PFSK-1 (cell line): Measurements from ENCODE around the gene NOTCH4.

ENCODE experiments used
- FOXP2 ChIP-seq: optimal IDR thresholded peaks from 2 replicates; pipeline ENCODE3; 2011; ENCODE audit warnings: borderline replicate concordance, control low read depth, inconsistent platforms; ENCODE audit not compliant: insufficient read depth; ENCODE audit errors: extremely low read length, extremely low read depth
- POLR2AphosphoS5 ChIP-seq: IDR thresholded peaks from 2 replicates; pipeline ENCODE4 v1.6.1; 2012; ENCODE audit warnings: low read depth, mild to moderate bottlenecking, control low read depth, low read length, moderate library complexity
- REST ChIP-seq, 2 experiments: IDR thresholded peaks; 2 replicates each; pipeline versions ENCODE4 v1.6.1 to v1.8.0; 2011 to 2012; ENCODE audit warnings: low read depth in 2 of 2, low read length in 2 of 2, control low read depth in 1 of 2, inconsistent platforms in 1 of 2, mild to moderate bottlenecking in 1 of 2, moderate library complexity in 1 of 2; ENCODE audit not compliant: insufficient read depth in 1 of 2
- SIN3A ChIP-seq: IDR thresholded peaks from 2 replicates; pipeline ENCODE4 v1.6.1; 2012; ENCODE audit warnings: mild to moderate bottlenecking, low read length, moderate library complexity, borderline replicate concordance; ENCODE audit not compliant: insufficient read depth
- TAF1 ChIP-seq: IDR thresholded peaks from 2 replicates; pipeline ENCODE4 v1.6.1; 2012; ENCODE audit warnings: low read length, control low read depth, borderline replicate concordance; ENCODE audit not compliant: insufficient read depth

NOTCH4 gene

GRCh38 chr6:32151181-32151862 is 72.5 kb downstream of the NOTCH4 start:
- TF ChIP-seq SIN3A (no peak), REST (IDR thresholded peaks at IDR 0.05; ENCODE audit: insufficient read depth in 1 of 2, low read depth in 2 of 2, low read length in 2 of 2) (no peak), TAF1 (no peak)

- no peak for TF ChIP-seq REST (IDR thresholded peaks at IDR 0.05; ENCODE audit: insufficient read depth in 1 of 2, low read depth in 2 of 2, low read length in 2 of 2)
- TF ChIP-seq TAF1 = no peak
- TF ChIP-seq SIN3A = no peak
- no peak for TF ChIP-seq FOXP2
- TF ChIP-seq POLR2AphosphoS5 = no peak
Measured at GRCh38 chr6:32149932-32150870, 73.7 kb downstream of the NOTCH4 start.

- TF ChIP-seq POLR2AphosphoS5 (no peak), REST (IDR thresholded peaks at IDR 0.05; ENCODE audit: insufficient read depth in 1 of 2, low read depth in 2 of 2, low read length in 2 of 2) (no peak), TAF1 (no peak), FOXP2 (no peak), SIN3A (no peak)
Measured at GRCh38 chr6:32149092-32149755, 74.6 kb downstream of the NOTCH4 start.

- TF ChIP-seq REST (IDR thresholded peaks at IDR 0.05; ENCODE audit: insufficient read depth in 1 of 2, low read depth in 2 of 2, low read length in 2 of 2) (no peak), TAF1 (no peak), POLR2AphosphoS5 (no peak)
Measured at GRCh38 chr6:32148289-32149091, 75.4 kb downstream of the NOTCH4 start.
